ENCODE results near the gene ZSWIM1.

GRCh38 chr20:45842169-45842812 is 38.7 kb upstream of the ZSWIM1 start:
- peak in 1 of 6 experiments; percentile 19 for TF ChIP-seq CTCF (IDR thresholded peaks at IDR 0.05)
- TF ChIP-seq POLR2A (IDR thresholded peaks at IDR 0.05), result no peak
